GM12864 (cell line): ENCODE measurements around the gene ARID5B.

Source experiments
- DNase-seq: peaks from one replicate; pipeline ENCODE4 v3.0.0-alpha.2; 2011; ENCODE audit warnings: low read depth
- H3K4me3 ChIP-seq: 2 replicates; pipeline ENCODE4 v1.5.1; 2011; ENCODE audit warnings: mild to moderate bottlenecking, low read depth, low read length, control low read depth
- CTCF ChIP-seq: IDR thresholded peaks from 2 replicates; pipeline ENCODE4 v1.5.1; 2011; ENCODE audit warnings: low read depth, mild to moderate bottlenecking, moderate library complexity, low read length, control low read depth, inconsistent platforms; ENCODE audit errors: missing control alignments

Gene ARID5B

GRCh38 chr10:61993711-61994401 lies 92.4 kb downstream of the ARID5B start:
- no peak for TF ChIP-seq CTCF
- no peak overlapping the region for H3K4me3 ChIP-seq
- no peak for DNase-seq

GRCh38 chr10:61994405-61995219 lies 93.1 kb downstream of the ARID5B start:
- TF ChIP-seq CTCF = no peak
- no peak for DNase-seq
- H3K4me3 ChIP-seq = no peak overlapping the region

- no peak for DNase-seq
- H3K4me3 ChIP-seq = no peak overlapping the region
- no peak for TF ChIP-seq CTCF
Observed at GRCh38 chr10:61995220-61995503, 93.7 kb downstream of the ARID5B start.

GRCh38 chr10:61998937-61999336 lies 97.4 kb downstream of the ARID5B start:
- TF ChIP-seq CTCF = no peak
- H3K4me3 ChIP-seq = peak overlapping the region; percentile 52
- no peak for DNase-seq

- peak; percentile 96 for DNase-seq
- TF ChIP-seq CTCF = no peak
- peak overlapping the region; percentile 52 for H3K4me3 ChIP-seq
Observed at GRCh38 chr10:62000037-62000603, 98.6 kb downstream of the ARID5B start.

- peak overlapping the region; percentile 23; the same call in 1 of the 2 replicates for H3K4me3 ChIP-seq
- TF ChIP-seq CTCF = no peak
- DNase-seq = no peak
Observed at GRCh38 chr10:62000726-62001125, 99.2 kb downstream of the ARID5B start.

- DNase-seq = no peak
- TF ChIP-seq CTCF = no peak
- H3K4me3 ChIP-seq = no peak overlapping the region; the same call in 1 of the 2 replicates
Observed at GRCh38 chr10:62001898-62002297, 100.4 kb downstream of the ARID5B start.
